GM20431 (cell line): ENCODE results near the gene MACROD1.
"Not testable (repeated sequence)": the region's sequence is repeated elsewhere in the genome, so short reads cannot be mapped to it uniquely, and the experiment has no call there.

Experiments used
- in situ Hi-C: fragments of 300-500 bp; cut with MseI, MboI; formaldehyde crosslinking; loops from one replicate; pipeline ENCODE4 v1.15.0; 2020; ENCODE audit warnings: low sequenced_read_pairs; ENCODE audit not compliant: unreplicated experiment

The MACROD1 gene

DNA sequence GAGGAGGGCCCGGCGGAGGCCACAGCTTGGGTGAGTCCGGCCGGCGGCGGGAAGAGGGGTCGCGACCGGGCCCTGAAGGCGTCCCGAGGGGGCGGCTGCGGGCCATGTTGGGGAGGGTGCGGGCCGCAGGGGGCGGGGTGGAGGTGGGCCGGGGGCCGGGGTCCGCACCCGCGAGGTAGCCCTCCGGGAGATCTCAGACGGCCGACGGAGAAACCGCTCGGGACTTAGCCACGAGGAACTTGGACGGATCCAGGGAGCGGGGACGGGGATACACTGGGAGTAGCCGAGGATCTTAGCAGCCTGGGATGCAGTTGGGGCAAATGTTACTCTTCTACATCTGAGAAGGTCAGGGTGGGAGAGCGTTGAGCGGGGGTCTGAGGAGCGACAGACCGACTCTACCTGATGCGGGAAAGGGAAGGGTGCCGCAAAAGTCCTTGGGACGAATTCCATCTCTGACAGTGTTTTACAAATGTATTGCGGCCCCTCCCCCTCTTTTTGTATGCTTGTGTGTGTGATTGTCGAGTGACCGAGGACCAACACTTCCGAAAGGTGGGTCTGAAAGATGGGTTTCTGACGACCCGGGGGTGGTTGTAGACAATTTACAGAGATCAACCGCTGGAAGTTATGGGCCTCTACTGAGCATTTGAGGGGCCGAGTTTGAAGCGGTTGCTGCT, 20.7 kb upstream of the MACROD1 start:
- in situ Hi-C loops: no loop called here

DNA sequence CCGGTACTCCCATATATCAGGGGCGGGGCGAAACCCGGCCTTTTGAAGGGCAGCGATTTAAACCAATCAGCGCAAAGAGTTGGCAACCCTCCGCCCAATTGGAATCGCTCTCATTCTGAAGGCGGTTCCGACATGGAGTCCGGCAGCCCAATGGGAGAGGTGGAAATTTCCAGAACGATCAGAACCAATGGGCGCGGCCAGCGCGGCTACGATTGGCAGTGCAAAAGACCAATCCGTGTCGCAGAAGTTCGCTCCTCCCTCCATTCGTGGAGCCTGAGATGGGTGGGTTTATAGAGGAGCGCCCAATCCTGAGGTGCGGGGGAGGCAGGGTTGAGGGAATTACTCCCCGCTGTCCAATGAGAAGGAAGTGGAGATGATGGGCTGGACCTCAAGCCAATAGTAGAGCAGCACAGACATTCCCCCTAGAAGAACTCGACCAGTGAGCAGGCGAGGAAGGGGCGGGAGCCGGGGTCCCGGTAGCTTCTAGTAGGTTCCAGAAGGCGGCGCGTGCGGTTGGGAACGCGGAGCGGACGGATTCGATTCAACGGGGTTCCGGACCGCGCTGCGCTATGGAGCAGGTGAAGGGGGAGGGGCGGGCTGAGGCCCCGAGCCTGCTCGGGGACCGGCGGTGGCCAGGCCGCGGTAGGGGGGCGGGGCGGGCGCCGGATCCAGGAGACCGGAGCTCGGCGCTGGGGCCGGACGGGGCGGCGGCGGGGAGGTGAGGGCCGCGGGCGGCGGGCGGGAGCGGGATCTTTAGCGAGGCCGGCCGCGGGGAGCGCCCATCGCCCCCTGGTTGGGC, 20.0 kb upstream of the MACROD1 start, which contains the start of gene STIP1:
Gene STIP1, plus strand, starts transcription at position 479 of the 799 bp plus-strand sequence. Its CDS starts 91 bp downstream, at position 570.
- in situ Hi-C loops: no loop called here

DNA sequence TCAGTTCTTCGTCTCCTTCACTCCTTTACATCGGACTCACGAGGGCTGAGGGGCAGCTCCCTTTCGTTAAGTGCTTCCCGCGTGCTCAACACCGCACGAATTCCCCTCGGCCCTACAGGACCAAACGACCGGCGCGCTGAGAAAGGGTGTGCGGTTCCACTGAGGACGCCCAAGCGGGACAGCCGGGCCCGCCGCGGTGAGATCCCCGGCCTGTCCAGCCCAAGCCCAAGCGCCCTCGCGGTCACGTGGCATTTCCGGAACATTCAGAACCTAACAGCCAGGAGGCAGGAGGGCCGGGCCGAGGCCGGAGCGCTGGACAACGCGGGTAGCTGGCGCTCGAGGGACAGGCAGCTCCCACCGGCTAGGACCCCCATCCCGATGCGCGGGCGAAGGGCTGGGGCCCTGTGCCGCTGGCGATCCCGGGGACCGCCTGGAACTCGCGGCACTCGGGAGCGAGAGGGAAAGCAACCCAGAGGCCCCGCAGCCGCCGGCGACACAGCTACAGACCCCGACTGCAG, 19.3 kb upstream of the MACROD1 start:
- in situ Hi-C loops: no loop called here

DNA sequence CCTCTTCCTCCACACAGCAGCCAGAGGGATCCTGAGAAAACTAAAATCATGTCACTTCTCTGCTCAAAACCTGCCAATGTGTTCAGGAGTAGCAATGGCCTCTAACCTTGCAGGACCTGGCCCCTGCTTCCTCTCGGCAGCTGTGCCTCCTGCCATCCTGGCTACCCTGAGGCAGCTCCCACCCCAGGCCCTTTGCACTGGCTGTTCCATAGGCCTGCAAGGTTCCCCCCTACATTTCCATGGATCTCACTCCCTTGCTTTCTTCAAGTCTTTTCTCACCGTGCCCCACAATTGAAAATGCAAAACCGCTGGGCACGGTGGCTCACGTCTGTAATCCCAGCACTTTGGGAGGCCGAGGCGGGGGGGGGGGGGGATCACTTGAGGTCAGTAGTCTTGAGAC, 18.0 kb upstream of the MACROD1 start:
- in situ Hi-C loops: no loop called here

DNA sequence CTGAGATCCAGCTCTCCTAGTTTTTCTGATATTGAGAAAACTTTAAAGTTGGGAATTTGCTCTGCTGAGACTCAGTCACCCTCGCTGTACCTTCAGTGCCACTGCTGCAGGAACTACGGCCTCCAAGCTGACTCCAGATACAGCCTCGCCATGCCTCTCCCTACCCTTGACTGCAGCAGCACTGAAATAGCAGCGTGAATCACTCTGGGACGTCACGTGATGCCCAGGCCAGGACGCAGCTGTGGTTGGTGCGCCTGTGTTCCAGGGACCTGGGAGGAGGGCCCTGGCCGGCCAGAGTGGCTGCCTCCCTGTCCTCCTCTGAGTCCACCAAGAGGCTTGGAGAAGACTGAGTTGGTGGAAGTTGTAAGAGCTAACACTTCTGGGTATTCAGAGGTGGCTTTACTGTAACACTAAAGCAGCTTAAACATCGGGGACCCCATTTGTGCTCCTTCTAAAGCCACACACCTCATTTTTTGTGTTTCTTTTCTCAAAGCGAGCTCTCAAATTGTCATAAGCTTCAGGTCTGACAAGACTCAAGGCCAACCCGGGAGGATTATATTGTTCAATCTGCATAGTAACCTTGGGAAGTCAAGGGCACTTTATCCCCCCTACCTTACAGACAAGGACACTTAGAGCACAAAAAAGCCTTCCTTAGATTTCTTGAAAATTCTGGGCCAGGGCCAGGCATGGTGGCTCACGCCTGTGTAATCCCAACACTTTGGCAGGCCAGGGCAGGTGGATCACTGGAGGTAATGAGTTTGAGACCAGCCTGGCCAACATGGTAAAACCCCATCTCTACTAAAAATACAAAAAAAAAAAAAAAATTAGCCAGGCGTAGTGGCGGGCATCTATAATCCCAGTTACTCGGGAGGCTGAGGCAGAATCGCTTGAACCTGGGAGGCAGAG, 15.8 kb upstream of the MACROD1 start:
- in situ Hi-C loops: no loop called here

DNA sequence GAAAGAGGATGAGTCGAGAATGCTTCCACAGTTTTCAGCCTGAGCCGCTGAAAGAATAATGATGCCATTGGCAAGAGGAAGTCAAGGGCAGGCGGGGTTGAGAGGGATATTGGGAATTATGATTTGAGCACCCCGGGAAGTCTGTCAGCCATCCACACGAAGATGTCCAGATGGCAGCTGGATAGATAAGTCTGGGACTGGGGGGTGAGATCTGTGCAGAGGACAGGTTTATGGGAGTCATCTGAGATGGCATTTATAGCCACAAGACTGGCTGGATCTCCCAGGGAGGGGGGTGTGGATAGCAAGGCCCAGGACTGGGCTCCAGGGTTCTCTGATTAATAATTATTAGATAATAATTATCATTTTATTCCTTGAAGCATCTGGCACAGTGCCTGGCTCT, 15.0 kb upstream of the MACROD1 start:
- in situ Hi-C loops: no loop called here

DNA sequence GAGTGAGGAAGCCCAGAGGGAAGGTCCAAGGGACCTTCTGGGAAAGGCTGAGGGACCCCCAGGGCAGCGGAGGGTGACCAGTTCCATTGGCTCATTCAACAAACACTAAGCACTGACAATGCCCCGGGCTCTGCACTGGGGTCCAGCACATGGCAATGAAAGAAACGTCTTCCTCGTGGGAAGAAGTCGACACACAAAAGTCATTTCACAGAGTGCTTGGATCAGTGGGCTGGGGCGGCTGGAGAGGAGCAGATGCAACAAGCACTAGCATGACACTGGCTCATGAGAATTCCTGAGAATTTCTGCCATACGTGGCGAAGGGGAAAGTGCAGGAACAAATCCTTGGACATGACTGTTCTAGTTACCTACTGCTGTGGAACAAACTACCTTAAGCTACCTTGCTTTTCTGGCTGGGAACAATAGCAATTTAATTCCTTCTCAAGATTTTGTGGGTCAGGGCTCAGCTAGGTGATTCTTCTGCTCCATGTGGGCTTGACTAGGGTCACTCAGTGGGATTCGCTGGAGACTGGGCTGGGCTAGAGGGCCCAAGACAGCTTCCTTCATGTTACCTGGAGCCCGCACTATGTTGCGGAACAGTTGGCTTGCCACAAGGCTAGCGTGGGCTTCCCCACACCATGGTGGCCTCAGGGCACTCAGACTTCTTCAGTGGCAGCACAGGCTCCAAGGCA, 13.2 kb upstream of the MACROD1 start:
- in situ Hi-C loops: no loop called here

DNA sequence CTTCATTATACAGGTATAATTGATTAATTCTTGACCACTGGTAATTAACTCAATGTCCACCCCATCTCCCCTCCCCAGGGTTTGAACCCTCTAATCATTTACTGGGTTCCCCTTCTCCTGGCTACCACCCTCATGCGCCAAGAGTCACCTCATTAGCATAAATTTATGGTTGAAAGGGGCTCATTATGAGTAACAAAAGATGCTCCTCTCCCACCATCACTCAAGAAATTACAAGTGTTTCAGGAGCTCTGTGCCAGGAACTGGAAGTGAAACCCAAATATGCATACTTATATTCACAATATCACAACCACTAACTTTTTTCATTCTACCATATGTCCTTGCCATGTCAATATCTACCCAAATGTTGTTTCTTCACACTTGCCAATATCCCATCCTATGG, 12.3 kb upstream of the MACROD1 start:
- in situ Hi-C loops: no loop called here

DNA sequence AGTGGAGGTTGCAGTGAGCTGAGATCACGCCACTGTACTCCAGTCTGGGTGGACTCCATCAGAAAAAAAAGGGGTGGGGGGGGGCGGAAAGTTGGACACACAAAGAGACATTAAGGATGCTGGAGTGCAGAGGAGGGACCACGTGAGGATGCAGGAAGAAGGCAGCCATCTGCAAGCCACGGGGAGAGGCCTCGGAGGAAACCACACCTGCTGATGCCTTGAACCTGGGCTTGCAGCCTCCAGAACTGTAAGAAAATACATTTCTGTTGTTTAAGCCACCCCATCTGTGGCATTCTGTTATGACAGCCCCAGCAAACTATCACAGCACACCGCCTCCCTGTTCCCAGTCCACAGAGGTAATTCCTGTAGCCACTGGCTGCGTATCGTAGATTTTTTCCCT, 10.8 kb upstream of the MACROD1 start:
- in situ Hi-C loops: no loop called here

DNA sequence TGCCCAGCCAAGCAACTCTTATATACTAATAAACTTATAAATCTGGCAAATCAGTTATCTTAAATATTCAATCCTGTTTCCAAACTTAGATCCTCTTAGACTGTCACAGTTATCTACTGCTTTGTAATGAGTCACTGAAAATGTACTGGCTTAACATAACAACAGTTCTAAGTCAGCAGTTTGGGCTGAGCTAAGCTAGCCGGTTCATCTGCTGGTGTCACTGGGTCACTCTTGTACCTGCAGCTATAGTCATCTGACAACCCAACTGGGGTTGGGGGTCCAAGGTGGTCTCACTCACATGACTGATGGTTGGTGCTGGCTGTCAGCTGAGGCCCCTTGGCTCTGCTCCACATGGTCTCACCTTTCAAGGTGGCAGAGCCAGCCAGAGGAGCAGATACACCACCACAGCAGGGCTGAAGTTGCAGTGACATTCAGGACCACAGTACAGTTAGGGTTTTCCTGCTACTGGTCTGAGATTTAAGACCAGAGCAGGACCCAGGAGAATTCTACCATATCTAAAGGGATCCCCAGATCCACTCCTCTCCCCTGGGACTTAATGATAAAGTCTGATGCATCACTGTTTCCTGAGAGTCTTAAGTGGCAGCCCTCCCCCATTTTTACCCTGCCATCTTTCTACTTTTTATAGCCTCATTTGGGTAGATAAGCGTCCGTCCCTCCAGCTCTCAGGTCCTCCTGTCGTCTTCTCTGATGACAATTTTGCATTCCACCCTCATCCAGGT, 7.9 kb upstream of the MACROD1 start:
- in situ Hi-C loops: no loop called here

DNA sequence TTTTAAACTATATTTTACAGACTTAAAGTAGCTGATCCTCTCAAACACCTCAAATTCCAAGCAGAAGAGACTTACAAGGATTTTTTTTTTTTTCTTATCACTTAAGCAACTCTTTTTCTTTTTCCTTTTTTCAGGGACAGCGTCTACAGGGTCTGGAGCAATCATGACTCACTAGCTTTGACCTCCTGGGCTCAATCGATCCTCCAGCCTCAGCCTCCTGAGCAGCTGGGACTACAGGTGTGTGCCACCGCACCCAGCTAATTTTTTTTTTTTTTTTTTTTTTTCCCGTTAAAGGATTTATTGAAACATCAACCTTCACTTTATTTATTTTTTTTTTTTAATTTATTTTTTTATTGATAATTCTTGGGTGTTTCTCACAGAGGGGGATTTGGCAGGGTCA, 4.5 kb upstream of the MACROD1 start:
- in situ Hi-C loops: no loop called here

DNA sequence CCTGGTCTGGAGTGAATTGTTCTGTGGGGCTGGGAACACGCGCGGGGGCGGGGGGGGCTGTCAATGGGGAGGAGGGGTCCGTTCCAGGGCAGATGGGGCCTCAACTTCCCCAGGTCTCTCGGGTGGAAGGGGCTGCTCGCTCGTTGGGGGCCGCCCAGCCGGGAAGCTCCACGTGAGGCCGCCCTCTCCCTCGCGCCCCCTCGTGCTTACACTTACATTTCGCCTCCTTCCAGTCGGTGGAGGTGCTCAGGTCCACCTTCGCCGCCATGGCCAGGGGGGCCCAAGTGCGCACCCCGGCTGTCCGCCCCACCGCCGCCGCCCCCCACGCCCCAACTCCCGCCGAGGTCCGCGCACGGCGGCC, 452 bp downstream of the MACROD1 start:
- in situ Hi-C loops: no loop called here

DNA sequence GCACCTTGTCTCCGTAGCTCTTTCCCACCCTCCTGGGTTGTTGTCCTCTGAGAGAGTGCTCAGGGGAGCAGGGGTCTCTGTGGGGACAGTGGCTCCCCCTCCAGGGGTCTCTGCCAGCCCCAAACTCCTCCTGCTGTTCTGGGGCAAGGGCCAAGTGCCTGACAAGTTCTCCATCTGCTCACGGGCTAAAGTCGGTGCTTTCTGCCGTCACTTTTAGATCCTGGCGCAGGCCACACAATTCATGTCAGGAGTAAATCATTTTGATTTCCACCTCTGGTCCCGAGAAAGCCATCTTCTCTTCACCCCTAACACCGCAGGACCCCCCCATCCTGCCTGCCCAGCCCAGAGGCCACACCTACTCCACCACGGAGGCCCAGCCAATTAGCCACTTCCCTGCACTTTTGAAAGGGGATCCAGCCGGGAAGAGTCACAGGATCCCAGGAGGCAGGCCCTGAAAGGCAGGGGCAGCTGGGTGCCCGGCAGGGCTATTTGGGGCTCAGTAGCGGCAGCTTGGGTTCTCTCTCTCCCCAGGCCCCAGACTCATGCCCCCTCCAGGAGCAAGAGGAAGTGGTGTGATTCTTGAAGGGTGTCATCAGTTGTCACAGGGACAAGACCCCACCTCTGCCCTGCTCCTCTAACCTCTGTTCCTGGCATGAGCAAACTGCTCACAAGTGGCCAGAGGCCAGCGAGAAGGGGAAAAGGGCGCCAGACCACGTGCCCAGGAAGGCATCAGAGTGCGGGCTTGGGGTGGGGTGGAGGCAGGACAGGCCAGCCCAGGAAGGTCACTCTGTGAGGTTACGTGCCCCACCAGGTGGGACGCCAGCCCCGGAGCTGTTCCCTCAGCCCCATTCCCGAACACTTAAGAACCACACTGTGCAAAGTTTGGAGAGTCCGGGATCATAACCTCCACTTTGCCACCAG, 1.3 kb downstream of the MACROD1 start:
- in situ Hi-C loops: no loop called here

DNA sequence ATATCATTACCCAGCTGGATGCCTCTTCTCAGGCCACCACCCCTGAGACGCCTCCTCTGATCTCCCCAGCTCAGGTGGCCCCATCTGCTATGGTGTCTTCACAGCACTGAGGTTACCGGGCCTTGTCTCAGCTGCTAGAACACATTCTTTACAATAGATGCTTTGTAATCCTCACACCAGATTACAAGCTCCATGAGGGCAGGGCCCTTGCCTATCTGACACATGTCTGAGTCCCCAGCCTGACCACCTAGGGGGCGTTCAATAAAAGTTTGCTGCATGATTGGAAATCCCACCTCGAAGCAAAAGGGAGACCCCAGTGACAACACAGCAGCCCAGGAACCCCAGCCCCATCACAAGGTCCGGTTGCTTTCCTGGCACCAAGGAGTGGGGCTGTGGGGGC, 2.0 kb downstream of the MACROD1 start:
- in situ Hi-C loops: no loop called here

DNA sequence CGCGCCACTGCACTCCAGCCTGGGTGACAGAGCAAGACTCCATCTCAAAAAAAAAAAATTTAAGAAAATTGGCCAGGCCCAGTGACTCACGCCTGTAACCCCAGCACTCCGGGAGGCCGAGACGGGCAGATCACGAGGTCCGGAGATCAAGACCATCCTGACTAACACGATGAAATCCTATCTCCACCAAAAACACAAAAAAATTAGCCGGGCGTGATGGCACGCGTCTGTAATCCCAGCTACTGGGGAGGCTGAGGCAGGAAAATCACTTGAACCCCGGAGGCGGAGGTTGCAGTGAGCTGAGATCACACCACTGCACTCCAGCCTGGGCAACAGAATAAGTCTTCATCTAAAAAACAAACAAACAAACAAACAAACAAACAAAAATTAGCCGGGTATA, 3.1 kb downstream of the MACROD1 start:
- in situ Hi-C loops: not testable (repeated sequence)

DNA sequence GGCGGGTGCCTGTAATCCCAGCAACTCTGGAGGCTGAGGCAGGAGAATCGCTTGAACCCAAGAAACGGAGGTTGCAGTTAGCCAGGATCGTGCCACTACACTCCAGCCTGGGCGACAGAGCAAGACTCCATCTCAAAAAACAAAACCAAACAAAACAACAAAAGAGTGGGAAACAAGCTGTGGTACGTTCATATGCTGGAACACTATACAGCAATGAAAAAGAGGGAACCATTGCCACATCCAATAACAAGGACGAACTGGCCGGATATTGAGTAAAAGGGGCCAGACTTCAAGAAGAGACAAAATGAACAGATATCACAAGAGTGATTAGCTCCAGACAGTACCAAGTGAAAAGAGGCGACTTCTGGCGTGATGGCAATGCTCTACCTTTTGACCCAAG, 4.9 kb downstream of the MACROD1 start:
- in situ Hi-C loops: no loop called here

DNA sequence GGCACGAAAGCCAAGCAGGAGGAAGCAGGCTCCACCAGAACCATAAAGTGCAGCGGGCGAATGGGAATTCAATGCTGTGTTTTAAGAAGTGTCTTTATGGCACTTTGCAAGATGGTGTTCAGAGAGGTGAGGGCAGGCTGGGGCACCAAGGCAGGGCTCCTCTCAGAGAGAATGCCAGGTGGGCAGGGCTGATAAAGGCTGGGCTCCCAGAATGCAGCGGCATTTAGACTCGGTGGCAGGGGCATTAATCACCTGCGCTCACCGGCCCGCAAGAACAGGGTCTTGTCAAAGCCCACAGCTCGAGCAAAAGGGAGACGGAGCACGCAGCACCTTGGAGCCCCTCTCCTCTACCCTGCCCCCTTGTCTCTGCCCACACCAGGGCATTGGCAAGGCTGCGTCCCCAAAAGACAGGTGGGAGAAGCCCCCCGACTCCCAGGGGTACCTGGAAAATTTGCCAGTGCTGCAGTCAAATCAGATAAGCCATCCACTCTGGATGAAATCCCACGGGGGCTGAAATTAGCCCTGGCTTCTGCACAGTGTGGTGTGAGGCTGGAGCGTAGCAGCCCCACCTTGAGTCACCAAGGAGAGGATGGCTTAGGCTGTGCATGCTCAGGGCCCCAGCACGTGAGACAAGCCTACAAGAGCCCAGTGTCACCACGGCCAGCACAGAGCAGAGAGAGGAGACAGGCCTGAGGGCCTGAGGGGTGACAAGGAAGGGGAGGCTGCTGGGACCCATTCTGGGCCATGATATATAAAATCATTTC, 8.1 kb downstream of the MACROD1 start:
- in situ Hi-C loops: no loop called here
